Liver (tissue), 9 donors: ENCODE data around the gene RAB4A. TPM values are rescaled to one million over a fixed set of nuclear protein-coding genes. Genes with fewer than 3 reads are reported as not detected.

Source experiments
- DNase-seq: peaks from one replicate; pipeline ENCODE4 v3.0.0-alpha.2; 2017; ENCODE audit warnings: low spot score
- H3K27ac ChIP-seq, 2 donors: one replicate each; pipeline ENCODE4 v1.7.0; 2013; ENCODE audit warnings: inconsistent platforms in 2 of 2, low read length in 2 of 2, control low read depth in 1 of 2, low read depth in 1 of 2, mild to moderate bottlenecking in 1 of 2
- H3K27me3 ChIP-seq, 4 donors: one replicate each; pipeline versions ENCODE4 v1.6.1 to v1.7.0; 2013; ENCODE audit warnings: low read length in 3 of 4, inconsistent platforms in 1 of 4, mild to moderate bottlenecking in 1 of 4, moderate library complexity in 1 of 4; ENCODE audit not compliant: control insufficient read depth in 4 of 4, insufficient read depth in 4 of 4
- H3K36me3 ChIP-seq, 4 donors: one replicate each; pipeline versions ENCODE4 v1.6.1 to v1.7.0; 2013; ENCODE audit warnings: low read length in 3 of 4, mild to moderate bottlenecking in 3 of 4, low read depth in 1 of 4, moderate library complexity in 1 of 4; ENCODE audit not compliant: control insufficient read depth in 4 of 4, insufficient read depth in 3 of 4
- H3K4me1 ChIP-seq, 4 donors: one replicate each; pipeline versions ENCODE4 v1.6.1 to v1.7.0; 2013; ENCODE audit warnings: low read length in 3 of 4, mild to moderate bottlenecking in 3 of 4, moderate library complexity in 1 of 4; ENCODE audit not compliant: control insufficient read depth in 4 of 4, insufficient read depth in 4 of 4
- H3K4me3 ChIP-seq, 3 donors: one replicate each; pipeline versions ENCODE4 v1.6.1 to v1.7.0; 2013; ENCODE audit warnings: low read length in 3 of 3, control low read depth in 1 of 3, low read depth in 1 of 3, mild to moderate bottlenecking in 1 of 3
- H3K9ac ChIP-seq, 2 donors: one replicate each; pipeline ENCODE4 v1.7.0; 2013; ENCODE audit warnings: low read length in 2 of 2, mild to moderate bottlenecking in 2 of 2, moderate library complexity in 2 of 2, control low read depth in 1 of 2, low read depth in 1 of 2
- H3K9me3 ChIP-seq, 4 donors: one replicate each; pipeline versions ENCODE4 v1.6.1 to v1.7.0; 2013; ENCODE audit warnings: low read length in 3 of 4; ENCODE audit not compliant: control insufficient read depth in 4 of 4
- ATF3 ChIP-seq: IDR thresholded peaks from 2 replicates; pipeline ENCODE4 v1.6.1; 2016; ENCODE audit warnings: antibody characterized with exemption
- EGR1 ChIP-seq, 2 donors: IDR thresholded peaks; 2 replicates each; pipeline ENCODE4 v1.6.1; 2016 to 2018; ENCODE audit warnings: antibody characterized with exemption in 2 of 2, low read depth in 2 of 2
- FOXA1 ChIP-seq: IDR thresholded peaks from 2 replicates; pipeline ENCODE4 v1.6.1; 2016; ENCODE audit warnings: antibody characterized with exemption
- FOXA2 ChIP-seq: IDR thresholded peaks from 2 replicates; pipeline ENCODE4 v1.6.1; 2016; ENCODE audit warnings: antibody characterized with exemption
- GABPA ChIP-seq, 2 donors: IDR thresholded peaks in 1 of 2; conservative IDR thresholded peaks in 1 of 2; 2 replicates each; pipeline ENCODE4 v1.6.1; 2016; ENCODE audit warnings: antibody characterized with exemption in 2 of 2, mild to moderate bottlenecking in 1 of 2, moderate library complexity in 1 of 2
- HNF4A ChIP-seq, 2 donors: conservative IDR thresholded peaks; 2 replicates each; pipeline ENCODE4 v1.6.1; 2016; ENCODE audit warnings: antibody characterized with exemption in 2 of 2, mild to moderate bottlenecking in 2 of 2
- HNF4G ChIP-seq: IDR thresholded peaks from 2 replicates; pipeline ENCODE4 v1.6.1; 2016; ENCODE audit warnings: antibody characterized with exemption
- JUND ChIP-seq, 2 donors: IDR thresholded peaks; 2 replicates each; pipeline ENCODE4 v1.6.1; 2016; ENCODE audit warnings: antibody characterized with exemption in 2 of 2
- NR2F2 ChIP-seq: IDR thresholded peaks from 2 replicates; pipeline ENCODE4 v1.6.1; 2016; ENCODE audit warnings: antibody characterized with exemption
- RAD21 ChIP-seq, 2 donors: IDR thresholded peaks; 2 replicates each; pipeline ENCODE4 v1.6.1; 2016; ENCODE audit warnings: antibody characterized with exemption in 2 of 2, mild to moderate bottlenecking in 2 of 2
- REST ChIP-seq: IDR thresholded peaks from 2 replicates; pipeline ENCODE4 v1.6.1; 2016; ENCODE audit warnings: antibody characterized with exemption, mild to moderate bottlenecking
- RXRA ChIP-seq, 2 donors: IDR thresholded peaks; 2 replicates each; pipeline ENCODE4 v1.6.1; 2017 to 2018; ENCODE audit warnings: antibody characterized with exemption in 2 of 2, mild to moderate bottlenecking in 1 of 2
- SP1 ChIP-seq: IDR thresholded peaks from 2 replicates; pipeline ENCODE4 v1.6.1; 2018; ENCODE audit warnings: antibody characterized with exemption, mild to moderate bottlenecking
- TAF1 ChIP-seq: conservative IDR thresholded peaks from 2 replicates; pipeline ENCODE4 v1.6.1; 2016; ENCODE audit warnings: antibody characterized with exemption, mild to moderate bottlenecking
- YY1 ChIP-seq: IDR thresholded peaks from 2 replicates; pipeline ENCODE4 v1.6.1; 2016; ENCODE audit warnings: antibody characterized with exemption, mild to moderate bottlenecking
- ZBTB33 ChIP-seq: IDR thresholded peaks from 2 replicates; pipeline ENCODE4 v1.6.1; 2016; ENCODE audit warnings: antibody characterized with exemption
- WGBS: extraction: QIAGEN DNeasy Blood & Tissue Kit; methylation state at CpG from one replicate; pipeline ENCODE4 v1.1.7; 2013; 5-methylcytosine and 5-hydroxymethylcytosine counted together
- polyA plus RNA-seq, 2 donors: library from polyadenylated mRNA; stranded (reverse) in 1 of 2; unstranded in 1 of 2; fragments of 200-250 nt in 1 of 2; fragments of >200 nt in 1 of 2; fragmentation: Nextera tagmentation in 1 of 2; extraction: Ambion mirVana in 1 of 2; gene quantifications; one replicate each; pipeline versions ENCODE4 v1.2.1 to v1.2.3, GENCODE V29; 2013 to 2015
- total RNA-seq, 2 donors: library from RNA; depleted of rRNA; stranded (reverse); fragments of >200 nt; gene quantifications; one replicate each; pipeline ENCODE4 v1.2.3, GENCODE V29; 2014
- TF ChIP-seq, protein P1 (sequence below): IDR thresholded peaks from 2 replicates; pipeline ENCODE4 v1.6.1; 2016; ENCODE audit warnings: antibody characterized with exemption
- TF ChIP-seq, protein P2 (sequence below): fragments of 150-350 bp; IDR thresholded peaks from 2 replicates; pipeline ENCODE4 v1.5.1; 2017; ENCODE audit warnings: improper control_type of control experiment, low read depth, low read length; ENCODE audit not compliant: missing input control
- donor health status: healthy.
- donor health status: healthy.
- donor health status: healthy.
- donor health status: healthy.
- donor health status: healthy.

The RAB4A gene, protein sequence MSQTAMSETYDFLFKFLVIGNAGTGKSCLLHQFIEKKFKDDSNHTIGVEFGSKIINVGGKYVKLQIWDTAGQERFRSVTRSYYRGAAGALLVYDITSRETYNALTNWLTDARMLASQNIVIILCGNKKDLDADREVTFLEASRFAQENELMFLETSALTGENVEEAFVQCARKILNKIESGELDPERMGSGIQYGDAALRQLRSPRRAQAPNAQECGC
- 10 to 100 TPM; 16.5 to 26.4 TPM for total RNA-seq
- polyA plus RNA-seq = 10 to 100 TPM; 32.6 to 51.9 TPM

DNA sequence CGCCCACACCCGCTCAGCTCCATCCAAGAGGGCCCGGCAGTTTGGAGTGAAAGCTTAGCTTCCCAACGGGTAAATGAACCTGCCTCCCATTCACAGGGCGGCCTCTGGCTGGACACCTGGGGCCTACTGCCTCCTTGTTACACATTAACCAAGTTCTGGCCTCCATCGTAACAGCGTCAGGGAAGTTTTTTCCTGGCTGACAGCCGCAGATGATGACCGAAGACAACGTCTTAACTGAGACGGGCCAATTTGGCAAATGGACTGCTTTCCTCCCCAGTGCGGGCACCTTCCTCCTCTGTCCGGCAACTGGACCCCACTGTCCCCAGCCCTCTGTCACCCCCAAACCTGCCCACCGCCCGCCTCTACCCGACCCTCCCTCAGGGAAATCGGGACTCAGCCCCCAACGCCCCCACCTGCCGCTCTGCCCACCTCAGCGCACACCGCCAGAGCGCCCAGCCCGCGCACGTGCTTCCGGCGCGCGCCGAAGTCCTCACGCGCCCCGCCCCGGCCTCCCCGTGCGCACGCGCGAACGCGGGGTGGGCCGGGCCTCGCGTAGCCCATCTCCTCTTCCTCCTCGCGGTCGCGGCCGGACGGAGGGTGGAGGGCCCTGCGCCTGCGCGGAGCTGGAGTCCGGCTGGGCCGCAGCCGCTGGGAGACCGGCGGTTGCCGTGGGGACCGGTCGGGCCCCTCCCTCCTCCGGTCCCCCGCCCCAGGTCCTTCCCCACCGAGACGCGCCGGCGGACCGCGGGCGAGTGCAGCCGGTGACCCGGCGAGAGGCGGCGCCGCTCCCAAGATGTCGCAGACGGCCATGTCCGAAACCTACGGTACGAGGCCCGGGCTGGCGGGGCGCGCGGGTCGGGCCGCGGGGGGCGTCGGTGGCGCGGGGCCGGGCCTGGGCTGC lies at the start of gene RAB4A:
Gene RAB4A, plus strand, starts transcription at position 565 of the 901 bp plus-strand sequence. Its CDS starts 229 bp downstream, at position 794.
- no peaks in the 10 kb centered on the region for H3K27me3 ChIP-seq
- H3K4me1 ChIP-seq = peaks cover 10 to 49% (median 38%) of the 10 kb centered on the region in 4 donors
- 5% methylated on average over 95 of the region's 95 CpGs for WGBS
- H3K9ac ChIP-seq = peak within 1 kb of the TSS; percentile 82 to 94
- H3K9me3 ChIP-seq = no peaks in the 10 kb centered on the region
- peak; percentile 83 for DNase-seq
- no peak for TF ChIP-seq ATF3
- peak; percentile 75 for TF ChIP-seq SP1
- TF ChIP-seq, protein P1, sequence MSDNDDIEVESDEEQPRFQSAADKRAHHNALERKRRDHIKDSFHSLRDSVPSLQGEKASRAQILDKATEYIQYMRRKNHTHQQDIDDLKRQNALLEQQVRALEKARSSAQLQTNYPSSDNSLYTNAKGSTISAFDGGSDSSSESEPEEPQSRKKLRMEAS = peak; percentile 67
- no peak for TF ChIP-seq NR2F2
- peak; percentile 39 to 46 for TF ChIP-seq RAD21 (IDR thresholded peaks at IDR 0.05)
- peak; percentile 93 for TF ChIP-seq REST
- peak; percentile 72 for TF ChIP-seq FOXA1
- peak; percentile 73 for TF ChIP-seq FOXA2
- TF ChIP-seq, protein P2, sequence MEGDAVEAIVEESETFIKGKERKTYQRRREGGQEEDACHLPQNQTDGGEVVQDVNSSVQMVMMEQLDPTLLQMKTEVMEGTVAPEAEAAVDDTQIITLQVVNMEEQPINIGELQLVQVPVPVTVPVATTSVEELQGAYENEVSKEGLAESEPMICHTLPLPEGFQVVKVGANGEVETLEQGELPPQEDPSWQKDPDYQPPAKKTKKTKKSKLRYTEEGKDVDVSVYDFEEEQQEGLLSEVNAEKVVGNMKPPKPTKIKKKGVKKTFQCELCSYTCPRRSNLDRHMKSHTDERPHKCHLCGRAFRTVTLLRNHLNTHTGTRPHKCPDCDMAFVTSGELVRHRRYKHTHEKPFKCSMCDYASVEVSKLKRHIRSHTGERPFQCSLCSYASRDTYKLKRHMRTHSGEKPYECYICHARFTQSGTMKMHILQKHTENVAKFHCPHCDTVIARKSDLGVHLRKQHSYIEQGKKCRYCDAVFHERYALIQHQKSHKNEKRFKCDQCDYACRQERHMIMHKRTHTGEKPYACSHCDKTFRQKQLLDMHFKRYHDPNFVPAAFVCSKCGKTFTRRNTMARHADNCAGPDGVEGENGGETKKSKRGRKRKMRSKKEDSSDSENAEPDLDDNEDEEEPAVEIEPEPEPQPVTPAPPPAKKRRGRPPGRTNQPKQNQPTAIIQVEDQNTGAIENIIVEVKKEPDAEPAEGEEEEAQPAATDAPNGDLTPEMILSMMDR = no peak
- peak in 1 of 2 donors; percentile 30 for TF ChIP-seq GABPA (IDR thresholded peaks at IDR 0.05 in 1 of 2, conservative IDR thresholded peaks at IDR 0.05 in 1 of 2)
- TF ChIP-seq ZBTB33 = no peak
- no peak for TF ChIP-seq JUND (IDR thresholded peaks at IDR 0.05)
- peak; percentile 62 to 79 for TF ChIP-seq RXRA (IDR thresholded peaks at IDR 0.05)
- no peak for TF ChIP-seq HNF4G
- TF ChIP-seq YY1 = peak; percentile 91
- peak; percentile 90 for TF ChIP-seq TAF1
- TF ChIP-seq HNF4A (conservative IDR thresholded peaks at IDR 0.05) = peak; percentile 42 to 58
- TF ChIP-seq EGR1 (IDR thresholded peaks at IDR 0.05; ENCODE audit: low read depth in 2 of 2) = peak in 1 of 2 donors; percentile 69
- H3K4me3 ChIP-seq = peak within 1 kb of the TSS; percentile 79 to 95 (median 86)
- peak within 1 kb of the TSS; percentile 93 to 96 for H3K27ac ChIP-seq
- H3K36me3 ChIP-seq = no peaks in the 10 kb centered on the region
